HepG2 (cell line): ENCODE results near the gene INAFM1. TPM values are rescaled to one million over a fixed set of nuclear protein-coding genes. Genes with fewer than 3 reads are reported as not detected.

Experiments
- CENPX ChIP-seq: sonication (generic); formaldehyde crosslinking; IDR thresholded peaks from 2 replicates; pipeline ENCODE4 v1.9.0; 2021; ENCODE audit warnings: mild to moderate bottlenecking, missing genetic modification reagents, moderate library complexity
- DNMT1 ChIP-seq: sonication (generic); formaldehyde crosslinking; IDR thresholded peaks from 2 replicates; pipeline ENCODE4 v1.5.1; 2020; ENCODE audit warnings: mild to moderate bottlenecking, missing genetic modification reagents
- EEA1 ChIP-seq: sonication (generic); formaldehyde crosslinking; IDR thresholded peaks from 2 replicates; pipeline ENCODE4 v1.5.1; 2020; ENCODE audit warnings: mild to moderate bottlenecking, missing genetic modification reagents, borderline replicate concordance
- ELF1 ChIP-seq: sonication (generic); formaldehyde crosslinking; IDR thresholded peaks from 2 replicates; pipeline ENCODE4 v1.4.0; 2020; ENCODE audit warnings: missing genetic modification reagents
- FLYWCH1 ChIP-seq: sonication (generic); formaldehyde crosslinking; IDR thresholded peaks from 2 replicates; pipeline ENCODE4 v1.8.1; 2023; ENCODE audit warnings: mild to moderate bottlenecking, missing genetic modification reagents
- HIC2 ChIP-seq: sonication (generic); formaldehyde crosslinking; IDR thresholded peaks from 2 replicates; pipeline ENCODE4 v1.9.0; 2022; ENCODE audit warnings: low read depth, missing genetic modification reagents
- HNRNPL ChIP-seq: fragments of 200-400 bp; formaldehyde crosslinking; IDR thresholded peaks from 2 replicates; pipeline ENCODE4 v1.6.1; 2017; ENCODE audit warnings: mild to moderate bottlenecking, low read depth, low read length
- KDM4B ChIP-seq: sonication (generic); formaldehyde crosslinking; IDR thresholded peaks from 2 replicates; pipeline ENCODE4 v1.4.0; 2020; ENCODE audit warnings: missing genetic modification reagents
- KLF12 ChIP-seq: sonication (generic); formaldehyde crosslinking; IDR thresholded peaks from 2 replicates; pipeline ENCODE4 v1.4.0; 2020; ENCODE audit warnings: missing genetic modification reagents, borderline replicate concordance
- MEF2D ChIP-seq: sonication (generic); formaldehyde crosslinking; IDR thresholded peaks from 2 replicates; pipeline ENCODE4 v1.5.1; 2020; ENCODE audit warnings: mild to moderate bottlenecking, missing genetic modification reagents
- MTERF4 ChIP-seq: sonication (generic); formaldehyde crosslinking; IDR thresholded peaks from 2 replicates; pipeline ENCODE4 v1.8.0; 2023; ENCODE audit warnings: mild to moderate bottlenecking, missing genetic modification reagents
- NFE2L2 ChIP-seq: fragments of 150-350 bp; IDR thresholded peaks from 2 replicates; pipeline ENCODE4 v1.6.1; 2014; ENCODE audit warnings: low read length
- PHF8 ChIP-seq: sonication (generic); formaldehyde crosslinking; IDR thresholded peaks from 2 replicates; pipeline ENCODE4 v1.5.0; 2020; ENCODE audit warnings: missing genetic modification reagents
- RFX1 ChIP-seq: fragments of 450-650 bp; IDR thresholded peaks from 2 replicates; pipeline ENCODE4 v1.6.1; 2017
- SAP130 ChIP-seq: IDR thresholded peaks from 2 replicates; pipeline ENCODE4 v1.6.1; 2016; ENCODE audit warnings: low read depth
- SPEN ChIP-seq: sonication (generic); formaldehyde crosslinking; IDR thresholded peaks from 2 replicates; pipeline ENCODE4 v1.5.1; 2020; ENCODE audit warnings: low read depth, mild to moderate bottlenecking, missing genetic modification reagents
- ZBTB20 ChIP-seq: sonication (generic); formaldehyde crosslinking; IDR thresholded peaks from 2 replicates; pipeline ENCODE4 v1.8.1; 2023; ENCODE audit warnings: missing genetic modification reagents, low read depth, mild to moderate bottlenecking, borderline replicate concordance
- ZNF121 ChIP-seq: sonication (generic); formaldehyde crosslinking; IDR thresholded peaks from 2 replicates; pipeline ENCODE4 v1.5.0; 2020; ENCODE audit warnings: mild to moderate bottlenecking, missing genetic modification reagents
- ZNF230 ChIP-seq: sonication (generic); formaldehyde crosslinking; IDR thresholded peaks from 2 replicates; pipeline ENCODE4 v1.4.0; 2020; ENCODE audit warnings: mild to moderate bottlenecking, missing genetic modification reagents
- ZNF256 ChIP-seq: sonication (generic); formaldehyde crosslinking; conservative IDR thresholded peaks from 2 replicates; pipeline ENCODE4 v1.4.0; 2020; ENCODE audit warnings: missing genetic modification reagents
- ZNF564 ChIP-seq: sonication (generic); formaldehyde crosslinking; IDR thresholded peaks from 2 replicates; pipeline ENCODE4 v1.8.1; 2023; ENCODE audit warnings: mild to moderate bottlenecking, missing genetic modification reagents
- ZNF792 ChIP-seq: IDR thresholded peaks from 2 replicates; pipeline ENCODE4 v1.6.1; 2016
- ZSCAN25 ChIP-seq: sonication (generic); formaldehyde crosslinking; IDR thresholded peaks from 2 replicates; pipeline ENCODE4 v1.8.0; 2022; ENCODE audit warnings: mild to moderate bottlenecking, missing genetic modification reagents
- polyA plus RNA-seq, 8 experiments: library from polyadenylated mRNA; depleted of rRNA in 3 of 8; stranded (reverse) in 7 of 8; unstranded in 1 of 8; fragments of >200 nt; fragmentation: Illumina TruSeq in 4 of 8; extraction: Trizol in 4 of 8; gene quantifications; 2 replicates each; pipeline versions ENCODE4 v1.2.1 to v1.2.3, GENCODE V29; 2011 to 2016; ENCODE audit warnings: low read depth in 4 of 8, missing spikeins in 1 of 8, mixed read lengths in 1 of 8; ENCODE audit not compliant: insufficient read depth in 1 of 8
- total RNA-seq, 5 experiments: library from RNA; depleted of rRNA; stranded (reverse); fragments of >200 nt; fragmentation: Illumina TruSeq; extraction: Trizol; gene quantifications; 2 replicates each; pipeline ENCODE4 v1.2.3, GENCODE V29; 2016; ENCODE audit warnings: low read depth in 1 of 5
- TF ChIP-seq, protein P1 (sequence below): sonication (generic); formaldehyde crosslinking; conservative IDR thresholded peaks from 2 replicates; pipeline ENCODE4 v1.5.0; 2020; ENCODE audit warnings: missing genetic modification reagents

INAFM1 gene
- total and polyA plus RNA-seq, 2 of the 13 experiments (the other 11 are each of a cell fraction or from before 2014, with no cell fraction given), result 0.88 to 1.9 TPM

DNA sequence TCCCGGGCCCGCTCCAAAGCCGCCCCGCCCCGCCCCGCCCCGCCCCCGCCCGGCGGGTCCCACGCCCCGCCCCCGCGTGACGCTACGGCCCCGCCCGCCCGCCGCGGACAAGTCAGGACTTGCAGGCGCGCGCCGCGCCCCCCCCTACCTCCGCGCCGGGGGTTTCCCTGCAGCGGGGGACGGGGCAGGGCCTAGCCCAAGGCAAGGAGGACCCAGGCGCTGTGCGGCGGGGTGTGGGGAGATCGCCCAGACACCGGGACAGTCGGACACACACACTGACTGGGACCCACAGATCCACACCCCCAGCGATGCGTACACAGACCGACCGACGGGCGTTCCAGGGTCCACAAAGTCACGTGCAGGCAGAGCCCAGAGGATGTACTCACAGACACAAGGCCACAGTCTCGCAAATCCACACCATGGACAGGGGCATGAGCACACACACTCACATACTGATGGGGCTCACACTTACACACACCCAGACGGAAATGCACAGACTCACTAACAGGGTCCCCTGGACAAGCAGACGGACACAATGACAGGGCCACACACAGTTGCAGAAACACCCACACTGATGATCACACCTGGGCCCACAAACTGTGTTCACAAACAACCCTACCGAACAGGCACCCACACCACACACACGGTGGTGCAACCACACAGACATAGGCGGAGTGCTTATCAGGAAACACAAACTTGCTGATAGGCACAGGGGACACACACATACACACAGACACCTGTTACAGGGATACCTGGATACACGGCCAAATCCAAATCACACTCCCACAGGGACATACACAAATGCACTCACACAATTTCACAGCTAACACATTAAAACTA, 43.2 kb upstream of the INAFM1 start (continued):
- TF ChIP-seq MTERF4 (CRISPR knock-in tag) (peak; percentile 76; the same call in 1 of the 2 replicates), ZBTB20 (CRISPR knock-in tag) (0 out of 2 replicates have a peak, but pooled peaks have one; percentile 53), SPEN (CRISPR knock-in tag) (peak; percentile 52), MEF2D (CRISPR knock-in tag) (peak; percentile 16; the same call in 1 of the 2 replicates), CENPX (no peak), NFE2L2 (no peak), HIC2 (CRISPR knock-in tag) (peak; percentile 43; the same call in 1 of the 2 replicates), ZNF256 (peak; percentile 91), KDM4B (CRISPR knock-in tag) (no peak), ELF1 (CRISPR knock-in tag) (no peak), ZSCAN25 (CRISPR knock-in tag) (peak; percentile 78), ZNF230 (no peak), ZNF121 (CRISPR knock-in tag) (0 out of 2 replicates have a peak, but pooled peaks have one; percentile 21), KLF12 (CRISPR knock-in tag) (no peak; the same call in 1 of the 2 replicates), ZNF792 (0 out of 2 replicates have a peak, but pooled peaks have one; percentile 34), HNRNPL (0 out of 2 replicates have a peak, but pooled peaks have one; percentile 41), PHF8 (CRISPR knock-in tag) (peak; percentile 23), EEA1 (CRISPR knock-in tag) (0 out of 2 replicates have a peak, but pooled peaks have one; percentile 18), DNMT1 (no peak), FLYWCH1 (no peak), ZNF564 (CRISPR knock-in tag) (0 out of 2 replicates have a peak, but pooled peaks have one; percentile 21), SAP130 (CRISPR knock-in tag) (peak; percentile 83), RFX1 (no peak)
- TF ChIP-seq, protein P1, sequence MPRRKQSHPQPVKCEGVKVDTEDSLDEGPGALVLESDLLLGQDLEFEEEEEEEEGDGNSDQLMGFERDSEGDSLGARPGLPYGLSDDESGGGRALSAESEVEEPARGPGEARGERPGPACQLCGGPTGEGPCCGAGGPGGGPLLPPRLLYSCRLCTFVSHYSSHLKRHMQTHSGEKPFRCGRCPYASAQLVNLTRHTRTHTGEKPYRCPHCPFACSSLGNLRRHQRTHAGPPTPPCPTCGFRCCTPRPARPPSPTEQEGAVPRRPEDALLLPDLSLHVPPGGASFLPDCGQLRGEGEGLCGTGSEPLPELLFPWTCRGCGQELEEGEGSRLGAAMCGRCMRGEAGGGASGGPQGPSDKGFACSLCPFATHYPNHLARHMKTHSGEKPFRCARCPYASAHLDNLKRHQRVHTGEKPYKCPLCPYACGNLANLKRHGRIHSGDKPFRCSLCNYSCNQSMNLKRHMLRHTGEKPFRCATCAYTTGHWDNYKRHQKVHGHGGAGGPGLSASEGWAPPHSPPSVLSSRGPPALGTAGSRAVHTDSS (CRISPR knock-in tag), result no peak
